NB4 (cell line): ENCODE data around the gene PTCD2.

Experiments
- POLR2A ChIP-seq: IDR thresholded peaks from 2 replicates; pipeline ENCODE4 v1.6.1; 2011; ENCODE audit warnings: mild to moderate bottlenecking; ENCODE audit not compliant: insufficient read length; ENCODE audit errors: extremely low read depth
- TF ChIP-seq, protein P1 (sequence below): IDR thresholded peaks from 2 replicates; pipeline ENCODE4 v1.6.1; 2011; ENCODE audit warnings: low read depth, low read length
- TF ChIP-seq, protein P2 (sequence below): IDR thresholded peaks from one replicate; pipeline ENCODE4 v1.5.1; 2012; ENCODE audit warnings: low read depth, low read length

DNA sequence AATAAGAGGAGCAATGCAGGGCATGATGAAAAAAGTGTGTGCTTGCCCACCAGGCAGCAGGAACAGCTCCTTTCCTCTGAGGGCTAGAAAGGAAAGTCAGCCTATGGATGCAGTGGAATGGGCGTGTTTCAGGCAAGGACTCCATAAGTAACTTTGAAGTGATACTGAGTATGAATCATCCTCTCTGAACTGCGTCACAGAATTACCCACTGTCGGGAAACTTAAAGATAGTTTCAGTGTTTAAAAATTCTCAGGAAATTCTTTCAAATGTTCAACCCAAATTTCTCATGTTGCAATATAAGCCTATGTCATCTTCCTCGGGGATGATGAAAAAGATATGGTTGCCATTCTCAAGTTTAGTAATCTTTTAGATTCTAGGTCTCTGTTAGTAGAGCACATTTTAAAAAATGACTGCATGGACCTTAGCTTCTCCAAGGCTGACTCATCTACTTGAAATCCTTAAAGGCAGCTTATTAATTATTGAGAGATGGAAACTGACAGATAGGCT, 27.7 kb downstream of the PTCD2 start:
- TF ChIP-seq, protein P1, sequence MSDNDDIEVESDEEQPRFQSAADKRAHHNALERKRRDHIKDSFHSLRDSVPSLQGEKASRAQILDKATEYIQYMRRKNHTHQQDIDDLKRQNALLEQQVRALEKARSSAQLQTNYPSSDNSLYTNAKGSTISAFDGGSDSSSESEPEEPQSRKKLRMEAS = no peak
- no peak for TF ChIP-seq POLR2A
- TF ChIP-seq, protein P2, sequence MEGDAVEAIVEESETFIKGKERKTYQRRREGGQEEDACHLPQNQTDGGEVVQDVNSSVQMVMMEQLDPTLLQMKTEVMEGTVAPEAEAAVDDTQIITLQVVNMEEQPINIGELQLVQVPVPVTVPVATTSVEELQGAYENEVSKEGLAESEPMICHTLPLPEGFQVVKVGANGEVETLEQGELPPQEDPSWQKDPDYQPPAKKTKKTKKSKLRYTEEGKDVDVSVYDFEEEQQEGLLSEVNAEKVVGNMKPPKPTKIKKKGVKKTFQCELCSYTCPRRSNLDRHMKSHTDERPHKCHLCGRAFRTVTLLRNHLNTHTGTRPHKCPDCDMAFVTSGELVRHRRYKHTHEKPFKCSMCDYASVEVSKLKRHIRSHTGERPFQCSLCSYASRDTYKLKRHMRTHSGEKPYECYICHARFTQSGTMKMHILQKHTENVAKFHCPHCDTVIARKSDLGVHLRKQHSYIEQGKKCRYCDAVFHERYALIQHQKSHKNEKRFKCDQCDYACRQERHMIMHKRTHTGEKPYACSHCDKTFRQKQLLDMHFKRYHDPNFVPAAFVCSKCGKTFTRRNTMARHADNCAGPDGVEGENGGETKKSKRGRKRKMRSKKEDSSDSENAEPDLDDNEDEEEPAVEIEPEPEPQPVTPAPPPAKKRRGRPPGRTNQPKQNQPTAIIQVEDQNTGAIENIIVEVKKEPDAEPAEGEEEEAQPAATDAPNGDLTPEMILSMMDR = no peak
